ENCODE measurements around the gene TCF3. TPM values are rescaled to one million over a fixed set of nuclear protein-coding genes. Genes with fewer than 3 reads are reported as not detected.
A peak's percentile ranks its signal among the peaks of the same experiment; 100 is the strongest.

The TCF3 gene
- polyA plus RNA-seq, 1 donor (not counting 4 experiments of a cell fraction or from before 2014, with no cell fraction given): 40.0 TPM

DNA sequence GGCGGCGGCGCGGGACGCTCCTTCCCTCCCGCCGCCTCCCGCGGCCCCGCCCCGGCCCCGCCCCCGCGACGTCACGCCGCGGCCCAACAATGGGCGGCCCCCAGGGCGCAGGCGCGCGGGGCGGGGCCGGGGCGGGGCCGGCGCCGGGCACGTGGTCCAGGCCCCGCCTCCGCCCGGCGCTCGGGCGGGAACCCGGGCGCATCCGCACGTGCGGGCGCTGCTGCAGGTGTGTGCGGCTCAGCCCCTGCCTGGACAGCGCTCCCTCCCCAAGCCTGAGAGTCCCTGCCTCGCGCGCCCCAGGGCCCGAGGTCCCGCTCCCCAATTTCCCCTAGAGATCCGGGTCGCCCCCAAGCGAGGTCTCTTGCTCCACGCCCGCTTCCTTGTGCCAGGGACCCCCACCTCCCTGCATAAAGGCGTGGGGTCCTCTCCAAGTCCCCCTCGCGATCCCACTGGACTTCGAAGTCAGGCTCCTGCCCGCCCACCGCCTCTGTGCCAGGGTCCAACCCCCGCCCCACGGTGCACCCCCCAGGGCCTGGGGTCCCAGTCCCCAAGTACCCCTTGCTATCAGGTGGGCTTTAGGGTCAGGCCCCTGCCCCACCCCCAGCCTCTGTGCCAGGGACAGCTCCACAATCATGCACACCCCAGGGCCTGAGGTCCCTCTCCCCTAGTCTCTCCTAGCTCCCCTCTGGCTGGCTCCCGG is 83.9 kb downstream of the TCF3 start, which contains the start of gene MEX3D:
TSS of gene MEX3D (minus strand) at position 6 of the 700 bp plus-strand sequence. CDS start 267 bp downstream, outside the sequence.
- no peak for FAIRE-seq
- H3K27me3 ChIP-seq (ENCODE audit: control insufficient read depth, extremely low read depth, insufficient read depth, low read length): peaks cover 11% of the 10 kb centered on the region
- no peaks in the 10 kb centered on the region for H3K36me3 ChIP-seq (ENCODE audit: control insufficient read depth in 2 of 2, extremely low read depth in 1 of 2, insufficient read depth in 2 of 2, low read length in 2 of 2)
- no peaks in the 10 kb centered on the region for H3K9me3 ChIP-seq (ENCODE audit: control insufficient read depth, low read depth, low read length)
- H3K27ac ChIP-seq (ENCODE audit: control insufficient read depth, insufficient read depth, low read length): no peak within 1 kb of the TSS
- H3K4me1 ChIP-seq (ENCODE audit: control insufficient read depth, extremely low read depth, insufficient read depth, low read length): no peaks in the 10 kb centered on the region
- peak within 1 kb of the TSS; percentile 73 for H3K4me2 ChIP-seq (ENCODE audit: control insufficient read depth, extremely low read depth, insufficient read depth, low read depth, low read length)
- H3K9ac ChIP-seq (ENCODE audit: control insufficient read depth, extremely low read depth, insufficient read depth, low read length): peak within 1 kb of the TSS; percentile 56
- H4K20me1 ChIP-seq (ENCODE audit: control insufficient read depth, extremely low read depth, insufficient read depth, low read length): no peaks in the 10 kb centered on the region
- no peaks in the 10 kb centered on the region for H3K9me1 ChIP-seq (ENCODE audit: control insufficient read depth, extremely low read depth, insufficient read depth, low read length)
- peak within 1 kb of the TSS; percentile 64 to 73 (median 71) for H3K4me3 ChIP-seq (ENCODE audit: control insufficient read depth in 2 of 3, extremely low read depth in 1 of 3, insufficient read depth in 2 of 3, low read depth in 1 of 3, low read length in 3 of 3)
- H3K79me2 ChIP-seq (ENCODE audit: control insufficient read depth, insufficient read depth, low read length): peaks cover 16% of the 10 kb centered on the region
- dilution Hi-C loops (cut with MboI; ENCODE audit: extremely low pct_ligation_motif_present, low sequenced_read_pairs): no loop called here
- H2AFZ ChIP-seq (ENCODE audit: control insufficient read depth, low read length): peak within 1 kb of the TSS; percentile 37
- no peak for TF ChIP-seq EZH2 (IDR thresholded peaks at IDR 0.05; ENCODE audit: low read length)
- TF ChIP-seq, protein P1, sequence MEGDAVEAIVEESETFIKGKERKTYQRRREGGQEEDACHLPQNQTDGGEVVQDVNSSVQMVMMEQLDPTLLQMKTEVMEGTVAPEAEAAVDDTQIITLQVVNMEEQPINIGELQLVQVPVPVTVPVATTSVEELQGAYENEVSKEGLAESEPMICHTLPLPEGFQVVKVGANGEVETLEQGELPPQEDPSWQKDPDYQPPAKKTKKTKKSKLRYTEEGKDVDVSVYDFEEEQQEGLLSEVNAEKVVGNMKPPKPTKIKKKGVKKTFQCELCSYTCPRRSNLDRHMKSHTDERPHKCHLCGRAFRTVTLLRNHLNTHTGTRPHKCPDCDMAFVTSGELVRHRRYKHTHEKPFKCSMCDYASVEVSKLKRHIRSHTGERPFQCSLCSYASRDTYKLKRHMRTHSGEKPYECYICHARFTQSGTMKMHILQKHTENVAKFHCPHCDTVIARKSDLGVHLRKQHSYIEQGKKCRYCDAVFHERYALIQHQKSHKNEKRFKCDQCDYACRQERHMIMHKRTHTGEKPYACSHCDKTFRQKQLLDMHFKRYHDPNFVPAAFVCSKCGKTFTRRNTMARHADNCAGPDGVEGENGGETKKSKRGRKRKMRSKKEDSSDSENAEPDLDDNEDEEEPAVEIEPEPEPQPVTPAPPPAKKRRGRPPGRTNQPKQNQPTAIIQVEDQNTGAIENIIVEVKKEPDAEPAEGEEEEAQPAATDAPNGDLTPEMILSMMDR (optimal IDR thresholded peaks at IDR 0.05 in 1 of 3, IDR thresholded peaks at IDR 0.05 in 1 of 3, conservative IDR thresholded peaks at IDR 0.05 in 1 of 3; ENCODE audit: extremely low read depth in 1 of 3, insufficient read depth in 2 of 3, low read length in 3 of 3): no peak
- no peak for DNase-seq (ENCODE audit: low read depth, low spot score)

- no peak overlapping the region for H3K4me2 ChIP-seq (ENCODE audit: control insufficient read depth, extremely low read depth, insufficient read depth, low read depth, low read length)
- H3K4me3 ChIP-seq (ENCODE audit: control insufficient read depth in 2 of 3, extremely low read depth in 1 of 3, insufficient read depth in 2 of 3, low read depth in 1 of 3, low read length in 3 of 3): peak overlapping the region in 1 of 3 experiments; percentile 64
- H4K20me1 ChIP-seq (ENCODE audit: control insufficient read depth, extremely low read depth, insufficient read depth, low read length): no peaks in the 10 kb centered on the region
- H3K36me3 ChIP-seq (ENCODE audit: control insufficient read depth in 2 of 2, extremely low read depth in 1 of 2, insufficient read depth in 2 of 2, low read length in 2 of 2): no peaks in the 10 kb centered on the region
- DNase-seq (ENCODE audit: low read depth, low spot score) (no peak), FAIRE-seq (no peak)
- peaks cover 20% of the 10 kb centered on the region for H3K79me2 ChIP-seq (ENCODE audit: control insufficient read depth, insufficient read depth, low read length)
- no peak overlapping the region for H2AFZ ChIP-seq (ENCODE audit: control insufficient read depth, low read length)
- no peak overlapping the region for H3K9ac ChIP-seq (ENCODE audit: control insufficient read depth, extremely low read depth, insufficient read depth, low read length)
- dilution Hi-C loops (cut with MboI; ENCODE audit: extremely low pct_ligation_motif_present, low sequenced_read_pairs): no loop called here
- H3K9me3 ChIP-seq (ENCODE audit: control insufficient read depth, low read depth, low read length): no peaks in the 10 kb centered on the region
- H3K9me1 ChIP-seq (ENCODE audit: control insufficient read depth, extremely low read depth, insufficient read depth, low read length): no peaks in the 10 kb centered on the region
- H3K27ac ChIP-seq (ENCODE audit: control insufficient read depth, insufficient read depth, low read length): no peak overlapping the region
- TF ChIP-seq EZH2 (IDR thresholded peaks at IDR 0.05; ENCODE audit: low read length): no peak
- TF ChIP-seq, protein P1 (optimal IDR thresholded peaks at IDR 0.05 in 1 of 3, IDR thresholded peaks at IDR 0.05 in 1 of 3, conservative IDR thresholded peaks at IDR 0.05 in 1 of 3; ENCODE audit: extremely low read depth in 1 of 3, insufficient read depth in 2 of 3, low read length in 3 of 3): no peak
- no peaks in the 10 kb centered on the region for H3K4me1 ChIP-seq (ENCODE audit: control insufficient read depth, extremely low read depth, insufficient read depth, low read length)
- H3K27me3 ChIP-seq (ENCODE audit: control insufficient read depth, extremely low read depth, insufficient read depth, low read length): peaks cover 11% of the 10 kb centered on the region
Observed at GRCh38 chr19:1567848-1568227, 84.6 kb downstream of the TCF3 start.

Data from keratinocyte (primary cell).